Gastroesophageal sphincter (tissue), 4 donors: ENCODE data around the gene ICA1. TPM values are rescaled to one million over a fixed set of nuclear protein-coding genes. Genes with fewer than 3 reads are reported as not detected.

ENCODE experiments used
- ATAC-seq: fragments of 150-250 bp; one replicate; pipeline ENCODE4 v1.9.1; 2016; ENCODE audit warnings: mild to moderate bottlenecking, moderate library complexity
- H3K27ac ChIP-seq, 4 donors: fragments of 200-600 bp; sonication (generic) in 3 of 4; 1 replicate in 3 of 4; 2 replicates in 1 of 4; pipeline ENCODE4 v1.5.1; 2016 to 2019
- H3K27me3 ChIP-seq: fragments of 200-600 bp; sonication (generic); one replicate; pipeline ENCODE4 v1.5.1; 2019
- H3K36me3 ChIP-seq, 2 donors: fragments of 200-600 bp; sonication (generic); one replicate each; pipeline ENCODE4 v1.5.1; 2019; ENCODE audit warnings: control low read depth in 1 of 2
- H3K4me1 ChIP-seq, 3 donors: fragments of 200-600 bp; sonication (generic); 1 replicate in 2 of 3; 2 replicates in 1 of 3; pipeline ENCODE4 v1.5.1; 2016 to 2019; ENCODE audit warnings: control low read depth in 2 of 3
- H3K4me3 ChIP-seq, 2 donors: fragments of 200-600 bp; sonication (generic); one replicate each; pipeline ENCODE4 v1.5.1; 2019; ENCODE audit warnings: mild to moderate bottlenecking in 1 of 2, moderate library complexity in 1 of 2
- H3K9me3 ChIP-seq, 3 donors: fragments of 200-600 bp; sonication (generic); one replicate each; pipeline ENCODE4 v1.5.1; 2017 to 2019; ENCODE audit warnings: control low read depth in 2 of 3
- CTCF ChIP-seq, 4 experiments: fragments of 200-600 bp in 2 of 4; fragments of 450-650 bp in 2 of 4; sonication (generic) in 1 of 4; IDR thresholded peaks; one replicate each; pipeline ENCODE4 v1.5.1; 2017 to 2019; ENCODE audit warnings: antibody characterized with exemption in 4 of 4, mild to moderate bottlenecking in 2 of 4, moderate library complexity in 2 of 4
- EP300 ChIP-seq: sonication (generic); formaldehyde crosslinking; IDR thresholded peaks from one replicate; pipeline ENCODE4 v1.6.1; 2017; ENCODE audit warnings: antibody characterized with exemption, mild to moderate bottlenecking
- POLR2A ChIP-seq, 2 donors: fragments of 450-650 bp; IDR thresholded peaks; one replicate each; pipeline ENCODE4 v1.6.1; 2017; ENCODE audit warnings: antibody characterized with exemption in 2 of 2, mild to moderate bottlenecking in 2 of 2, moderate library complexity in 1 of 2
- POLR2AphosphoS5 ChIP-seq: sonication (generic); formaldehyde crosslinking; IDR thresholded peaks from one replicate; pipeline ENCODE4 v1.6.1; 2017; ENCODE audit warnings: antibody characterized with exemption
- WGBS, 2 donors: methylation state at CpG; one replicate each; pipeline ENCODE4 v1.1.5; 2018; ENCODE audit warnings: low coverage in 1 of 2; 5-methylcytosine and 5-hydroxymethylcytosine counted together
- total RNA-seq, 4 donors: library from RNA; depleted of rRNA; stranded (reverse); fragments of >200 nt; gene quantifications; one replicate each; pipeline ENCODE4 v1.1.0, GENCODE V29; 2016

Gene ICA1
- total RNA-seq, 4 donors from 2014 or later, result 6.6 to 11.7 (median 8.2) TPM

- H3K36me3 ChIP-seq, result no peaks in the 10 kb centered on the region
- no peak for ATAC-seq
- TF ChIP-seq POLR2AphosphoS5, result no peak
- no peak for TF ChIP-seq EP300
- no peak for TF ChIP-seq CTCF (IDR thresholded peaks at IDR 0.05)
- TF ChIP-seq POLR2A (IDR thresholded peaks at IDR 0.05), result no peak
- H3K27ac ChIP-seq, result no peak overlapping the region
- H3K9me3 ChIP-seq, result no peaks in the 10 kb centered on the region
- no peak overlapping the region for H3K4me3 ChIP-seq
- no peaks in the 10 kb centered on the region for H3K27me3 ChIP-seq
- WGBS, 2 donors, result no CpG with 5 or more reads among the region's 2 CpGs
- no peaks in the 10 kb centered on the region for H3K4me1 ChIP-seq
Measured at GRCh38 chr7:8112685-8113084, 149.3 kb downstream of the ICA1 start.

GRCh38 chr7:8111282-8111960 lies 150.5 kb downstream of the ICA1 start:
- H3K27me3 ChIP-seq, result no peaks in the 10 kb centered on the region
- no peak for TF ChIP-seq EP300
- no peak for TF ChIP-seq CTCF (IDR thresholded peaks at IDR 0.05)
- TF ChIP-seq POLR2AphosphoS5, result no peak
- no peak for TF ChIP-seq POLR2A (IDR thresholded peaks at IDR 0.05)
- WGBS, 2 donors, result 72% methylated on average over 6 of the region's 11 CpGs; no CpG with 5 or more reads in 1 of the 2 donors
- no peak for ATAC-seq
- H3K9me3 ChIP-seq, result no peaks in the 10 kb centered on the region
- H3K36me3 ChIP-seq, result no peaks in the 10 kb centered on the region
- H3K4me1 ChIP-seq, result no peaks in the 10 kb centered on the region
- no peak overlapping the region for H3K27ac ChIP-seq
- H3K4me3 ChIP-seq, result no peak overlapping the region

GRCh38 chr7:8109196-8110022 lies 152.6 kb downstream of the ICA1 start:
- ATAC-seq, result no peak
- no peak overlapping the region for H3K27ac ChIP-seq
- no peaks in the 10 kb centered on the region for H3K27me3 ChIP-seq
- no peak for TF ChIP-seq EP300
- TF ChIP-seq POLR2A (IDR thresholded peaks at IDR 0.05), result no peak
- no peak for TF ChIP-seq CTCF (IDR thresholded peaks at IDR 0.05)
- no peak for TF ChIP-seq POLR2AphosphoS5
- H3K36me3 ChIP-seq, result no peaks in the 10 kb centered on the region
- WGBS, 2 donors, result 39 to 50% methylated on average over 2 of the region's 4 CpGs
- no peak overlapping the region for H3K4me3 ChIP-seq
- no peaks in the 10 kb centered on the region for H3K4me1 ChIP-seq
- H3K9me3 ChIP-seq, result no peaks in the 10 kb centered on the region

GRCh38 chr7:8105449-8106095 lies 156.4 kb downstream of the ICA1 start:
- no peaks in the 10 kb centered on the region for H3K36me3 ChIP-seq
- TF ChIP-seq EP300 (no peak), CTCF (IDR thresholded peaks at IDR 0.05) (no peak), POLR2AphosphoS5 (no peak), POLR2A (IDR thresholded peaks at IDR 0.05) (no peak)
- WGBS, 2 donors, result 58 to 67% methylated on average over 2 to 4 of the region's 4 CpGs

More at GRCh38 chr7:8105449-8106095, 156.4 kb downstream of the ICA1 start:
- H3K9me3 ChIP-seq, result peaks cover 0 to 13% (median 0%) of the 10 kb centered on the region in 3 donors
- H3K4me1 ChIP-seq, result no peaks in the 10 kb centered on the region
- H3K4me3 ChIP-seq, result no peak overlapping the region
- H3K27ac ChIP-seq, result no peak overlapping the region
- no peak for ATAC-seq
- H3K27me3 ChIP-seq, result no peaks in the 10 kb centered on the region
